PFSK-1 (cell line): ENCODE measurements around the gene CACNA1D.

Experiments used
- POLR2AphosphoS5 ChIP-seq: IDR thresholded peaks from 2 replicates; pipeline ENCODE4 v1.6.1; 2012; ENCODE audit warnings: low read depth, mild to moderate bottlenecking, control low read depth, low read length, moderate library complexity
- TAF1 ChIP-seq: IDR thresholded peaks from 2 replicates; pipeline ENCODE4 v1.6.1; 2012; ENCODE audit warnings: low read length, control low read depth, borderline replicate concordance; ENCODE audit not compliant: insufficient read depth

DNA sequence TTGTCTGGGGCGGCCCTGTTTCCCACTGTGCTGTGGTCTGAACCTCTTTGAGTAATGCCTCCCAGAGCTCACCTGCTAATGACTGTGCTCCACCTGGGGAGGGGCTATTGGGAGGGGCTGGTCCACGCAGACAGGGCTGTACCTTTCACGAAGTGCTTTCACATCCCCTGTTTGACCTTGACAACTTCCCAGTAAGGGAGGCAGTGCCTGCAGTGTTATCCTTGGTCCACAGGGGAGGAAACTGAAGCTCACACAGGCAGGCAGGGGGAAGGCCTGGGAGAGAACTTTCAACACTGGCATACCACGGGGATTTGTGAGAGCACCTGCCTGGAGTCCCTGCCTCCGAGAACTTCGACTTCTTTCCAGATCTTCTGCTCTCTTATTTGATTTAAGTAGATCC lies 91.2 kb downstream of the CACNA1D start:
- TF ChIP-seq POLR2AphosphoS5 (no peak), TAF1 (no peak)
